Neutrophil (primary cell): ENCODE data around the gene ARAP2.
"Not testable (repeated sequence)": the region's sequence is repeated elsewhere in the genome, so short reads cannot be mapped to it uniquely, and the experiment has no call there.

ENCODE experiments used
- H3K27ac ChIP-seq: fragments of 200-600 bp; sonication (generic); 2 replicates; pipeline ENCODE4 v1.5.1; 2016; ENCODE audit warnings: mild to moderate bottlenecking, moderate library complexity
- H3K27me3 ChIP-seq: fragments of 200-600 bp; sonication (generic); 2 replicates; pipeline ENCODE4 v1.6.0; 2016; ENCODE audit warnings: mild to moderate bottlenecking
- H3K36me3 ChIP-seq: fragments of 200-600 bp; sonication (generic); 2 replicates; pipeline ENCODE4 v1.5.1; 2017
- H3K4me1 ChIP-seq, 2 experiments: fragments of 200-600 bp in 1 of 2; sonication (generic) in 1 of 2; 1 replicate in 1 of 2; 2 replicates in 1 of 2; pipeline versions ENCODE4 v1.5.1 to v1.6.1; 2013 to 2016; ENCODE audit warnings: low read depth in 1 of 2, low read length in 1 of 2, mild to moderate bottlenecking in 1 of 2, moderate library complexity in 1 of 2; ENCODE audit not compliant: control insufficient read depth in 1 of 2, insufficient read depth in 1 of 2
- H3K4me3 ChIP-seq, 2 experiments: fragments of 200-600 bp in 1 of 2; sonication (generic) in 1 of 2; 1 replicate in 1 of 2; 2 replicates in 1 of 2; pipeline ENCODE4 v1.5.1; 2013 to 2016; ENCODE audit warnings: low read depth in 1 of 2, low read length in 1 of 2, mild to moderate bottlenecking in 1 of 2, moderate library complexity in 1 of 2
- H3K9me3 ChIP-seq: fragments of 200-600 bp; sonication (generic); 2 replicates; pipeline ENCODE4 v1.5.1; 2016
- CTCF ChIP-seq: fragments of 200-600 bp; sonication (generic); IDR thresholded peaks from 2 replicates; pipeline ENCODE4 v1.5.1; 2016; ENCODE audit warnings: antibody characterized with exemption

The ARAP2 gene

GRCh38 chr4:36183665-36184393 lies 60.5 kb downstream of the ARAP2 start:
- H3K27ac ChIP-seq: no peak overlapping the region

GRCh38 chr4:36183232-36183631 lies 61.1 kb downstream of the ARAP2 start:
- no peak overlapping the region for H3K27ac ChIP-seq
- H3K36me3 ChIP-seq: peaks cover 45% of the 10 kb centered on the region
- no peaks in the 10 kb centered on the region for H3K9me3 ChIP-seq
- TF ChIP-seq CTCF: no peak
- no peak overlapping the region for H3K4me3 ChIP-seq
- H3K4me1 ChIP-seq: no peaks in the 10 kb centered on the region
- no peaks in the 10 kb centered on the region for H3K27me3 ChIP-seq

More at GRCh38 chr4:36183665-36184393, 60.5 kb downstream of the ARAP2 start:
- TF ChIP-seq CTCF: no peak
- no peaks in the 10 kb centered on the region for H3K27me3 ChIP-seq
- H3K4me3 ChIP-seq: no peak overlapping the region
- no peaks in the 10 kb centered on the region for H3K9me3 ChIP-seq
- peaks cover 48% of the 10 kb centered on the region for H3K36me3 ChIP-seq
- H3K4me1 ChIP-seq: no peaks in the 10 kb centered on the region

- H3K9me3 ChIP-seq, H3K27ac ChIP-seq, H3K27me3 ChIP-seq, H3K4me3 ChIP-seq, H3K4me1 ChIP-seq: not testable (repeated sequence)
- H3K36me3 ChIP-seq: peaks cover 55% of the 10 kb centered on the region
Observed at GRCh38 chr4:36182315-36182714, 62.0 kb downstream of the ARAP2 start.

- H3K4me3 ChIP-seq: no peak overlapping the region
- no peaks in the 10 kb centered on the region for H3K9me3 ChIP-seq
- no peaks in the 10 kb centered on the region for H3K27me3 ChIP-seq
- no peak overlapping the region for H3K27ac ChIP-seq
- H3K4me1 ChIP-seq: no peaks in the 10 kb centered on the region
- H3K36me3 ChIP-seq: peaks cover 53% of the 10 kb centered on the region
- TF ChIP-seq CTCF: no peak
Observed at GRCh38 chr4:36180206-36180605, 64.1 kb downstream of the ARAP2 start.

- H3K9me3 ChIP-seq: no peaks in the 10 kb centered on the region
- H3K4me1 ChIP-seq: no peaks in the 10 kb centered on the region
- H3K4me3 ChIP-seq: no peak overlapping the region
- H3K36me3 ChIP-seq: peaks cover 48% of the 10 kb centered on the region
- H3K27me3 ChIP-seq: no peaks in the 10 kb centered on the region
- H3K27ac ChIP-seq: no peak overlapping the region
- TF ChIP-seq CTCF: no peak
Observed at GRCh38 chr4:36178484-36178883, 65.8 kb downstream of the ARAP2 start.

GRCh38 chr4:36177946-36178345 lies 66.4 kb downstream of the ARAP2 start:
- no peak overlapping the region for H3K27ac ChIP-seq
- no peaks in the 10 kb centered on the region for H3K27me3 ChIP-seq
- H3K36me3 ChIP-seq: peaks cover 44% of the 10 kb centered on the region
- H3K9me3 ChIP-seq: no peaks in the 10 kb centered on the region
- H3K4me1 ChIP-seq: no peaks in the 10 kb centered on the region
- H3K4me3 ChIP-seq: no peak overlapping the region
- no peak for TF ChIP-seq CTCF
